SU-DHL-6 (cell line): ENCODE data around the gene MIS18BP1.

ENCODE experiments used
- CTCF ChIP-seq: fragments of 200-600 bp; sonication (generic); IDR thresholded peaks from one replicate; pipeline ENCODE4 v1.5.1; 2017; ENCODE audit warnings: antibody characterized with exemption, mild to moderate bottlenecking, low read length, moderate library complexity; ENCODE audit not compliant: insufficient read depth, poor library complexity, severe bottlenecking
- EZH2phosphoT487 ChIP-seq: fragments of 200-600 bp; sonication (generic), shearing (Covaris generic); conservative IDR thresholded peaks from 2 replicates; pipeline ENCODE4 v1.6.1; 2018; ENCODE audit warnings: mild to moderate bottlenecking, antibody characterized with exemption, low read length, moderate library complexity, mixed read lengths

- no peak for TF ChIP-seq EZH2phosphoT487
- no peak for TF ChIP-seq CTCF
Observed at GRCh38 chr14:45181806-45182205, 71.2 kb downstream of the MIS18BP1 start.
